ENCODE results near the gene AFP.

AFP gene

DNA sequence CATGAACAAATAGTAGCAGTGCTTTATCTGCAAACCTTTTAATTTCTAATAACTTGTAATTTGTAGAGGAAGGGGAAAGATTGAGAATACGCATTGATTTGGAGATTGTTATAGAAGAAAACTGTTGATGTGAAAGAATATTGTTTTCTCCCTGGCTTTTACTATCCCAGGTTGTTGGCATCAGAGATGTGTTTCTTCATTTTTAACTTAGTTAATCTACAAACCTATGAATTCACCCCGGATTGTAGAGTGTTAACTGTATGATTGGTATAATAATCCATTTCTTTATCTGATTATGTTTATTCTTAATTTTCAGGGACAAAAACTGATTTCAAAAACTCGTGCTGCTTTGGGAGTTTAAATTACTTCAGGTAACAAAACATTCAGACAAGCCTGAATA is 18.9 kb downstream of the AFP start:
- Mint-ChIP-seq H3K27ac (no peak overlapping the region), H3K36me3 (ENCODE audit: low read depth) (no peaks in the 10 kb centered on the region), H3K9me3 (no peaks in the 10 kb centered on the region), H3K27me3 (peaks cover 3% of the 10 kb centered on the region), H3K4me3 (no peak overlapping the region), H3K4me1 (ENCODE audit: low read depth) (no peaks in the 10 kb centered on the region)

GRCh38 chr4:73456177-73457022 is 20.4 kb downstream of the AFP start:
- Mint-ChIP-seq H3K4me1 (ENCODE audit: low read depth) (no peaks in the 10 kb centered on the region), H3K27me3 (peaks cover 3% of the 10 kb centered on the region), H3K9me3 (no peaks in the 10 kb centered on the region), H3K36me3 (ENCODE audit: low read depth) (no peaks in the 10 kb centered on the region), H3K27ac (no peak overlapping the region), H3K4me3 (no peak overlapping the region)

GRCh38 chr4:73458184-73459047 is 22.4 kb downstream of the AFP start:
- Mint-ChIP-seq H3K27me3 (peaks cover 3% of the 10 kb centered on the region), H3K27ac (no peak overlapping the region), H3K4me3 (no peak overlapping the region), H3K4me1 (ENCODE audit: low read depth) (no peaks in the 10 kb centered on the region), H3K36me3 (ENCODE audit: low read depth) (no peaks in the 10 kb centered on the region), H3K9me3 (no peaks in the 10 kb centered on the region)

- Mint-ChIP-seq H3K27me3 (peaks cover 3% of the 10 kb centered on the region), H3K9me3 (no peaks in the 10 kb centered on the region), H3K36me3 (ENCODE audit: low read depth) (no peaks in the 10 kb centered on the region), H3K27ac (no peak overlapping the region), H3K4me3 (no peak overlapping the region), H3K4me1 (ENCODE audit: low read depth) (no peaks in the 10 kb centered on the region)
Observed at GRCh38 chr4:73459048-73459421, 23.0 kb downstream of the AFP start.

GRCh38 chr4:73460913-73461522 is 25.0 kb downstream of the AFP start:
- Mint-ChIP-seq H3K4me3 (no peak overlapping the region), H3K4me1 (ENCODE audit: low read depth) (no peaks in the 10 kb centered on the region), H3K9me3 (no peaks in the 10 kb centered on the region), H3K27ac (no peak overlapping the region), H3K36me3 (ENCODE audit: low read depth) (no peaks in the 10 kb centered on the region), H3K27me3 (peaks cover 3% of the 10 kb centered on the region)

DNA sequence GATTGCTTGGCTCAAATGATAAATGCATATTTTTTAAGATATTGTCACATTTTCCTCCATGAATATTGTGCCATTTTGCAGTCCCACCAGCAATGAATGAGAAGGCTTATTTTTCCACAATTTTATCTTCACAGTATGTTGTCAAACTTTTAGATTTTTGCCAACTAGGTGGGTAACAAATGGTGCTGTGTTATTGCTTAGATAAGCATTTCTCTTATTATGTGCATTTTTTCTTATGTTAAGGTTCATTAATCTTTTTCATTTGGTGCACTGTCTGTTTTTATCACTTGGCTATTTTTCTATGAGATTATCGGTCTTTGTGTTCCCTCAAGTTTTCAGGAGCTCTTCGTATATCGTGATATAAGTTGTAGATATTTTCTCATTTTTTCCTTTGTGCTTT is 32.1 kb downstream of the AFP start:
- Mint-ChIP-seq H3K27ac (no peak overlapping the region), H3K4me3 (no peak overlapping the region), H3K4me1 (ENCODE audit: low read depth) (no peaks in the 10 kb centered on the region), H3K36me3 (ENCODE audit: low read depth) (no peaks in the 10 kb centered on the region), H3K9me3 (peaks cover 10% of the 10 kb centered on the region), H3K27me3 (peaks cover 16% of the 10 kb centered on the region)

GRCh38 chr4:73470728-73471127 is 34.7 kb downstream of the AFP start:
- peaks cover 1% of the 10 kb centered on the region for H3K36me3 Mint-ChIP-seq (ENCODE audit: low read depth)
- peaks cover 16% of the 10 kb centered on the region for H3K9me3 Mint-ChIP-seq
- no peak overlapping the region for H3K4me3 Mint-ChIP-seq
- no peak overlapping the region for H3K27ac Mint-ChIP-seq
- no peaks in the 10 kb centered on the region for H3K4me1 Mint-ChIP-seq (ENCODE audit: low read depth)
- H3K27me3 Mint-ChIP-seq = peaks cover 21% of the 10 kb centered on the region

DNA sequence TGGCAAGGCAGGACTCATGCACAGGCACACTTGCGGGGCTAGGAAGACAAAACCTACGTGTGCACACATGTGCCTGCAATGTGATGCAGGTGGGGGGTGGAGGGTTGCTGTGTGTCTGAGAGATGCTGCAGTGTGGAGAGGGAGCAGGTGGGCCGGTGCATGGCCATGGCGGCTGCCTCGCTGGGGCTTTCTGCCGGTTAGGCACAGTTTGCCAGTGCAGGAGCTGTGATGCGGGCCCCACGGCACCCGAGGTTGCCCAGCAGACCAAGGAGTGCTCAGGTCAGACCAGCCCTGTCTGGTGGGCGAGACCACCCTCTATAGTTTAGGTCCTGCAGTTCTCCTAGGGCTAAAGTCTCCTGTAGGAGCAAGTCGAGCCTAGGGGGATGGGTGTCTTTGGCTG is 41.2 kb downstream of the AFP start:
- Mint-ChIP-seq H3K4me3 (no peak overlapping the region), H3K27me3 (peaks cover 6% of the 10 kb centered on the region), H3K4me1 (ENCODE audit: low read depth) (no peaks in the 10 kb centered on the region), H3K27ac (no peak overlapping the region), H3K36me3 (ENCODE audit: low read depth) (peaks cover 3% of the 10 kb centered on the region), H3K9me3 (peaks cover 15% of the 10 kb centered on the region)

- no peaks in the 10 kb centered on the region for H3K4me1 Mint-ChIP-seq (ENCODE audit: low read depth)
- H3K9me3 Mint-ChIP-seq = peaks cover 5% of the 10 kb centered on the region
- no peak overlapping the region for H3K27ac Mint-ChIP-seq
- H3K36me3 Mint-ChIP-seq (ENCODE audit: low read depth) = peaks cover 3% of the 10 kb centered on the region
- H3K27me3 Mint-ChIP-seq = no peaks in the 10 kb centered on the region
- H3K4me3 Mint-ChIP-seq = no peak overlapping the region
Observed at GRCh38 chr4:73479323-73479722, 43.3 kb downstream of the AFP start.

DNA sequence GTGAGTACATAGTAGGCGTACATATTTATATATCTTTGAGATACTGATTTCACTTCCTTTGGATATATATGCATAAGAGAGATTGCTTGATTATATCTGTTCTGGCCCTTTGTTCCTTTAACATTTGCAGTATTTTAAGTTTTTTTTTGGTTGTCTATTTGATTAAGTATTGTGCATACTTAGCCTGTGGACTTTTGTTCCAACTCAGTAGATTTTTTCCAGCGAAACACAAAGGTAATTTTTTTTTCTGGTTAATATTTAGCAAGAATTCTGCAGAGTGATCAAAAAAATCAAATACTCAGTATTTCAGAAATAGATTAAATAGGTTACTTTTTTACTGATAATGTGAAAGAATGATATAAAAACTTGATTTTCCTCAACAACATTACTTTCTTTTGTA is 45.3 kb downstream of the AFP start, which contains the start of gene AFM:
Gene AFM (plus strand): TSS at position 388 of the 400 bp plus-strand sequence. CDS start 31 bp downstream, outside the sequence.
- Mint-ChIP-seq H3K27ac (no peak within 1 kb of the TSS), H3K4me3 (no peak within 1 kb of the TSS), H3K36me3 (ENCODE audit: low read depth) (no peaks in the 10 kb centered on the region), H3K4me1 (ENCODE audit: low read depth) (no peaks in the 10 kb centered on the region), H3K9me3 (no peaks in the 10 kb centered on the region), H3K27me3 (no peaks in the 10 kb centered on the region)

DNA sequence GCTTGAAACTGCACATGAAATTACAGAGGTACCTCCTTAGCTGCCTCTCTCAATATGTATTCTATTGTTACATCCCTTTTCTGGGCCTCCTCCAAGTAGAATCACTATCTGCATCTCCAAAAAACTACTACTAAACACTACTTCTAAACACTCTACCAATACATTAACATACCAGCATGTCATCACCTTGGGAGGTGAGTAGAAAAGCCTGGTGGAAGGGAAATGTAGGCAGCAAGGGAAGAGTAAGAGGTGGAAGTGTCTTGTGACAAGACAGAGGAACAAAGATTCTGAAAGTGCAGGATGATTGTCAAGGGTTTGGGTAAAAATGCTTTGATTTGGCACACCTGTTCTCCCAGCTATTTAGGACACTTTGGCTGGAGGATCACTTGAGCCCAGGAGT is 49.1 kb downstream of the AFP start:
- Mint-ChIP-seq H3K27ac (no peak overlapping the region), H3K36me3 (ENCODE audit: low read depth) (no peaks in the 10 kb centered on the region), H3K9me3 (no peaks in the 10 kb centered on the region), H3K4me3 (no peak overlapping the region), H3K4me1 (ENCODE audit: low read depth) (no peaks in the 10 kb centered on the region), H3K27me3 (peaks cover 4% of the 10 kb centered on the region)

- Mint-ChIP-seq H3K4me1 (ENCODE audit: low read depth) (no peaks in the 10 kb centered on the region), H3K27ac (no peak overlapping the region), H3K4me3 (no peak overlapping the region)
Observed at GRCh38 chr4:73485596-73485995, 49.6 kb downstream of the AFP start.

DNA sequence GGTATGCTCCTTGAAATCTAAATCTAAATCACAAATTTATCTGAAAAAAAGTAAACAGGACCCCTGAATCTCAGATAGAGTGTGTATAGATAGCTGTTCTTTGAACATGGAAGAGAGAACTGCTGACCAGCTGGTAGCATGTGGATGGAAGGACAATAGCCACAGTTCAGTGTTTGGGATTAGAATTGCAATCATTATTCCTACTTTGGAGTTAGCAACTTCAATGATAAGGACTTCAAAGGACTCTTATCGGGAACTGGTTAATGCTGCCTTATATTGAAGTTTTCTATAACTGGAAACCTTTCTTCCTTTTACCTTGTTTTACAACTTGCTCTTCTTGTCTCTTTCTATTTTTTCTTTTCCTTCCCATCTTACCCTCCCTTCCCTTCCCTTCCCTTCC is 50.5 kb downstream of the AFP start:
- no peak overlapping the region for H3K27ac Mint-ChIP-seq
- H3K4me1 Mint-ChIP-seq (ENCODE audit: low read depth) = no peaks in the 10 kb centered on the region
- no peak overlapping the region for H3K4me3 Mint-ChIP-seq
- H3K27me3 Mint-ChIP-seq = peaks cover 4% of the 10 kb centered on the region
- H3K36me3 Mint-ChIP-seq (ENCODE audit: low read depth) = no peaks in the 10 kb centered on the region
- H3K9me3 Mint-ChIP-seq = no peaks in the 10 kb centered on the region

More at GRCh38 chr4:73485596-73485995, 49.6 kb downstream of the AFP start:
- Mint-ChIP-seq H3K36me3 (ENCODE audit: low read depth) (no peaks in the 10 kb centered on the region), H3K27me3 (peaks cover 4% of the 10 kb centered on the region), H3K9me3 (no peaks in the 10 kb centered on the region)

DNA sequence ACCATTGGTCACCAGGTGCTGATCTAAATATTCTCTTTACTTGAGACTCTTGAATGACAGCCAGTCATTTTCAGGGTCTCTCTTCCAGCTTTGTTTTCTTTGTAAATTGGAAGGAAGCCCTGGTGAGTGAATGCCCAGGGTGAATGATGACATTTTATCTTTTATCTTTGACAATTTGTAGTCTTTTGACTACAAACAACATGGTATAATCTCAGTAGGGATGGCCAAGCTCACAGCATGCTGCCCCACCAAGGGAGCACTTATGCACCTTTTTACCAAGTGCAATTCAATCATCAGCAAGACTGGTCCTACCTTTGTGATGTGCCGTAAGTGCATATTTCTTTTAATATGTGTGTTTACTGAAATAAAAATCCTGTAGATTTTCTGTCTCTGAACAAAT is 51.2 kb downstream of the AFP start:
- Mint-ChIP-seq H3K27me3 (peaks cover 4% of the 10 kb centered on the region), H3K36me3 (ENCODE audit: low read depth) (no peaks in the 10 kb centered on the region), H3K4me1 (ENCODE audit: low read depth) (no peaks in the 10 kb centered on the region), H3K4me3 (no peak overlapping the region), H3K9me3 (no peaks in the 10 kb centered on the region), H3K27ac (no peak overlapping the region)

Data from stimulated activated naive CD8-positive, alpha-beta T cell treated with anti-CD3 and anti-CD28 coated beads, Interleukin-15, Interleukin-2, amounts not matched to agents 100 ng/mL and 50 ng/mL, for 24 hours (primary cell).